GM18870 (cell line): ENCODE measurements around the gene HSF2BP.
"Not testable (repeated sequence)": the region's sequence is repeated elsewhere in the genome, so short reads cannot be mapped to it uniquely, and the experiment has no call there.

Experiments used
- ATAC-seq: cut with Tn5 transposase; IDR thresholded peaks from one replicate; pipeline ENCODE4 v1.9.1; 2021; ENCODE audit warnings: moderate library complexity; ENCODE audit not compliant: unreplicated experiment

The HSF2BP gene

GRCh38 chr21:43599728-43600127, 59.6 kb downstream of the HSF2BP start:
- ATAC-seq: no peak

DNA sequence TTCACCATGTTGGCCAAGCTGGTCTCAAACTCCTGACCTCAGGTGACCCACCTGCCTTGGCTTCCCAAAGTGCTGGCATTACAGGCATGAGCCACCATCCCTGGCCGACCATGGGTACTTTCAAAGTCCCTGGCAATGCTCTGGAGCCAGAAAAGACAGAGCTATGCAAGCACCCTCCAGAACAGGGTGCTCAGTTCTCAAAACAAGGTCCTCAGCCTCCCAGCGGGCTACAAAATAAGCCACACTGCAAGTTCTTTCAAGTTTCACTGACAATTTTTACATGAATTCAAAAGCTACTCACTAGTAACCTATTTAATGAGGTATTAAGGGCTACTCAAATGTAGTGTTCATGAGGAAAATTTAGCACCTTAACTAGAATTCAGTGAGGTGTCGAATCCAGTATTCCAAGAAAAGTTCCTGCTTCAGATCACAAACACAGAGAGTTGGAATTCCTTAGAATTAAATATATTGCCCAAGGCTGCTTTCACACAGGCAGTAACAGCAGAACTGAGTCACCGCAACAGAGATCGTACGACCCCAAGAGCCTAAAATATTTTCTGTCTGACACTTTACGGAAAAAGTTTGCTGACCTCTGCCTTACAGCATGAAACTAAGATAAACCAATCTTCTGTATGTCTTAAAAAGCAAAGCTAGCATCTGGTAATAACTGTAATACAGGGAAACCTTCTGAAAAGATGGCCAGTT, 60.7 kb downstream of the HSF2BP start:
- no peak for ATAC-seq

DNA sequence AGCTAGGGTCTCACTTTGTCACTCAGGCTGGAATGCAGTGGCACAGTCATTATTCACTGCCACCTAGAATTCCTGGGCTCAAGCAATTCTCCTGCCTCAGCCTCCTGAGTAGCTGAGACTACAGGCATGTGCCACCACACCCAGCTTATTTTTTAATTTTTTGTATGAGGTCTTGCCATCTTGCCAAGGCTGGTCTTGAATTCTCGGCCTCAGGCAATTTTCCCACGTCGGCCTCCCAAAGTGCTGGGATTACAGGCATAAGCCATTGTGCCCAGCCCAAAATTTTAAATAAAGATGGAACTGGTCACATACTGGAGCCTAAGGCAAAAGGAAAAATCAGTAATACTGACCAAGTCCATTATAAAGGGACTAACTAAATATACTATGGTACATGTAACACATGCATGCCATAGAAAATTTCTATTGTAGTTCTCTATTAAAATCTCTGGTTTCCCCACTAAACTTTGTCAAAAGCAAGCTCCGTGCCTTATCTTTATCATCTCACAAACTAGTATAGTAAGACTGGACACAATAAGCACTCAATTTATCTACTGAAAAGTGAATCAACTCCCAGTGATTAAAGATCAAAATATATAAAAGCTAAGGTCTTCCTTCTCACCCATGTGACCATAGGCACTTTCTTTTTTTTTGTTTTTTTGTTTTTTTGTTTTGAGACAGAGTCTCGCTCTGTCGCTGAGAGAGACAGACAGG, 61.6 kb downstream of the HSF2BP start:
- ATAC-seq: no peak

DNA sequence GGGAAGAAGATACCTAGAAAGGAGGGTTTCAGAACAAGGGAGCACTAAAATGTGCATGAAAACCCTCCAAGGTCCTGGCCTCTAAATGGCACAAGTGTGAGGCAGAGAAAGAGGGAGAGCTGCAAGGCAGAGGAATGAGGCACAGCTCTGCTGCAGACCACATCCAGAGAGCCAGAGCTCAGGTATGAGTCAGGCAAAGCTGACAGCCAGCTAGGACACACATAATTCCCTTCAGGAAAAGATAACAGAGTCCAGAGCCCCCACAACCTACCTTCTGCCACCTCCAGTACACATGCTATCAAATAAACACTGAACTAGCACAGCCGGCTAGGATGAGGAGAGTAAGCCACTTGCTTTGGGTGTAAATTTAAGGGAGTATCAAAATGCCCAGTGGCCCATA, 62.2 kb downstream of the HSF2BP start:
- ATAC-seq: no peak

DNA sequence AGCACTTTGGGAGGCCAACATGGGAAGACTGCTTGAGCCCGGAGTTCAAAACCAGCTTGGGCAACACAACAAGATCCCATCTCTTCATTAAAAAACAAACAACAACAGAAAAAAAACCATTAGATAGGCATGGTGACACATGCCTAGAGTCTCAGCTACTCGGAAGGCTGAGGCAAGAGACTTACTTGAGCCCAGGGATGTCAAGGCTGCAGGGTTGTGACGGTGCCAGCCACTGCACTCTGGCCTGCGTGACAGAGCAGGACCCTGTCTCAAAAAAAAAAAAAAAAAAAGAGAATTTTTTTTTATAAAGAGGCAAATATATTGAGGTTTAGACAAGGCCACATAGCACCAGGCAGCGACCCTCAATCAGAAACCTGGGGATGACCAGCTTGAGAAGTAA, 62.7 kb downstream of the HSF2BP start:
- ATAC-seq: no peak

DNA sequence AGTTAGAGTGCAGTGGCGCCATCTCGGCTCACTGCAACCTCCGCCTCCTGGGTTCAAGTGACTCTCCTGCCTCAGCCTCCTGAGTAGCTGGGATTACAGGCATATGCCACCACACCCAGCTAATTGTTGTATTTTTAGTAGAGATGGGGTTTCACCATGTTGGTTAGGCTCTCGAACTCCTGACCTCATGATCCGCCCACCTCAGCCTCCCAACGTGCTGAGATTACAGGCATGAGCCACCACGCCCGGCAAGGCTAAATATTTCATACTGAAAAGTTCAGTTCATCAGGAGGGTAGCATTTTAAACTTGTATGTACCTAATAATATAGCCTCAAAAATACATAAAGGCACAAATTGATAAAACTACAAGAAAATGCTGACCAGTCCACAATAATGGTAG, 63.5 kb downstream of the HSF2BP start:
- not testable (repeated sequence) for ATAC-seq

DNA sequence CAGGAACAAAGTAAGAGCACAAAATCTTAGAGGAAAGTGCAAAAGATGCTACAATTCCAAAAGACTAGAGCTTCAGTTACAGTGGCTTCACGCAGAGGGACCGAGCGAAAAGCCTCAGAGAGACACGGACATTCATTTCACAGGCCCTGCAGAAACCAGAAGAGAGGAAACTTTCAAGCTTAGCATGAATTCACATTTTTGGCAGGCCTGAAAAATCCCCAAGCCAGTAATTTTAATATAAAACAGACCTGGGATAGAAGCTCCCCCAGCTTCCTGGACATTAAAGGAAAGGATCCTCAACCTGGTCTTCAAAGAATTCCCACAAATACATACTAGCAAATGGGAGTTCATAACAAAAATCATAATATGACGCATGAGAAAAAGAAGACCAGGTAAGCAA, 66.2 kb downstream of the HSF2BP start:
- ATAC-seq: no peak

DNA sequence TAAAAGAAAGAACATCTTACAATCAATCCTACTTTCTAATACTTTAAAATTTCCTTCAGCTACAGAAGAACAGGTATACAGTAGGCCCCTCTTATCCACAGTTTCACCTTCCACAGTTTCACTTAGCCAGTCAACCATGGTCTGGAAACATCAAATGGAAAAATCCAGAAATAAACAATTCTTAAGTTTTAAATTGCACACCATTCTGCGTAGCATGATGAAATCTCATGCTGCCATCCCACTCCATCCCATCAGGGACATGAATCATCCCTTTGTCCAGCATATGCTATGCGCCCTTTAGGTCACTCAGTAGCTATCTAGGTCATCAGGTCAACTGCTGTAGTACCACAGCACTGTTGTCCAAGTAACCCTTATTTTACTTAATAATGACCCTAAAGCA, 67.7 kb downstream of the HSF2BP start:
- no peak for ATAC-seq

DNA sequence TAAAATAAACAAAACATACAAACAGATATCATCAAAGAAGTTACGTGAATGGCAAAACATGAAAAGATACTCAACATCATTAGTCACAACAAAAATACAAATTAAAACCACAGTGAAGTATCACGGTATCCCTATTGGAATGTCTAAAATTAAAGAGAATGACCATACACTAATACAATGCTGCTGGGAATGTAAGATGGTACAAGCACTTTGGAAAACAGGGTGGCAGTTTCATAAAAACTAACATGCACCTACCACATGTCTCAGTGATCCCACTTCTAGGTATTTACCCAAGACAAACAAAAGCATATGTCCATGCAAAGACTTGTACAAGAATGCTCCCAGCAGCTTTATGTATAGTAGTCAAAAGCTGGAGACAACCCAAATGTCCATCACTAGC, 69.1 kb downstream of the HSF2BP start:
- no peak for ATAC-seq

DNA sequence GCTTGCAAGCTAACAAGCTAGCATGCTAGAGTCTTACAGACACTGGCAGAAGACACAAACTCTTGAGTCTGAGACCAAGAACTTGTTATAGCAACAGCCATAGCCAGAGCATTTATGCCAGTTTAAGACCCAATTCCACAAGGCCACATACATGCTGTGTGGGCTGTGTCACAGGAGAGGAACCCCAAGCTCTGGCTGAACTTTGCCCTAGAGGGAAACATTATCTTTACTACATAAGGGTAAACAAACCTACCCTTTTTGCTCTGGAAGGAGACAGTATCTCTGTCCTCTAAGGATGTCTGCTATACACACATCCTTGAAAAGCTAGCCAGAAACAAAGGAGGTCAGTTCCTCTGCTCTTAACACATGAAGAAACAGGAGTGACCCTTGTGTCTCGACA, 70.3 kb downstream of the HSF2BP start:
- ATAC-seq: no peak

GRCh38 chr21:43585924-43586413, 73.3 kb downstream of the HSF2BP start:
- no peak for ATAC-seq

- no peak for ATAC-seq
These were observed 73.8 kb downstream of the HSF2BP start for GRCh38 chr21:43585514-43585913.

GRCh38 chr21:43581453-43581852, 77.8 kb downstream of the HSF2BP start:
- no peak for ATAC-seq

- ATAC-seq: no peak
These were observed 80.5 kb downstream of the HSF2BP start for GRCh38 chr21:43578677-43579303.

- ATAC-seq: no peak
These were observed 83.8 kb downstream of the HSF2BP start for GRCh38 chr21:43575473-43575844.

- no peak for ATAC-seq
These were observed 84.4 kb downstream of the HSF2BP start for GRCh38 chr21:43574741-43575472.

GRCh38 chr21:43573921-43574320, 85.4 kb downstream of the HSF2BP start:
- no peak for ATAC-seq

- ATAC-seq: no peak
These were observed 86.8 kb downstream of the HSF2BP start for GRCh38 chr21:43572446-43572845.

GRCh38 chr21:43571976-43572375, 87.3 kb downstream of the HSF2BP start:
- ATAC-seq: no peak

DNA sequence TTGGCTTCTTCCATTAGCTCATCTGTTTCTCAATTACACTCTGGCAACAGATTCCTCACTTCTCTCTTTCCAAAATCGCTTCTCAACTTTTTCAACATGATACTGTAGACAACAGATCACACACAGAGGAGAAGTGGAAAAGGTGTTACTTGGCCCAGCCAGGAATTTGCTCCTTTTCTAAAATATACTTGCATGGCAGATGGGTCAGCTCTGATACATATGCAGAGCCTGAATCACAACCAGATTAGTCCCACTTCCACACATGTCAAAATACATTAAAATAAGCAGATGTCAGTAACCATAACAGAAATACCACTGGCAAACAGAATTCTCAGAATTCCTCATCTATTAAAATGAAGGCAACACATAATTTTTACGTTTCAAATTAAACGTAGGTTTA, 89.1 kb downstream of the HSF2BP start:
- not testable (repeated sequence) for ATAC-seq

- not testable (repeated sequence) for ATAC-seq
These were observed 96.8 kb downstream of the HSF2BP start for GRCh38 chr21:43562451-43562850.
